NB4 (cell line): ENCODE data around the gene VAC14.

Experiments
- MYC ChIP-seq: IDR thresholded peaks from 2 replicates; pipeline ENCODE4 v1.6.1; 2011; ENCODE audit warnings: low read depth, low read length
- TF ChIP-seq, protein P1 (sequence below): IDR thresholded peaks from one replicate; pipeline ENCODE4 v1.5.1; 2012; ENCODE audit warnings: low read depth, low read length

DNA sequence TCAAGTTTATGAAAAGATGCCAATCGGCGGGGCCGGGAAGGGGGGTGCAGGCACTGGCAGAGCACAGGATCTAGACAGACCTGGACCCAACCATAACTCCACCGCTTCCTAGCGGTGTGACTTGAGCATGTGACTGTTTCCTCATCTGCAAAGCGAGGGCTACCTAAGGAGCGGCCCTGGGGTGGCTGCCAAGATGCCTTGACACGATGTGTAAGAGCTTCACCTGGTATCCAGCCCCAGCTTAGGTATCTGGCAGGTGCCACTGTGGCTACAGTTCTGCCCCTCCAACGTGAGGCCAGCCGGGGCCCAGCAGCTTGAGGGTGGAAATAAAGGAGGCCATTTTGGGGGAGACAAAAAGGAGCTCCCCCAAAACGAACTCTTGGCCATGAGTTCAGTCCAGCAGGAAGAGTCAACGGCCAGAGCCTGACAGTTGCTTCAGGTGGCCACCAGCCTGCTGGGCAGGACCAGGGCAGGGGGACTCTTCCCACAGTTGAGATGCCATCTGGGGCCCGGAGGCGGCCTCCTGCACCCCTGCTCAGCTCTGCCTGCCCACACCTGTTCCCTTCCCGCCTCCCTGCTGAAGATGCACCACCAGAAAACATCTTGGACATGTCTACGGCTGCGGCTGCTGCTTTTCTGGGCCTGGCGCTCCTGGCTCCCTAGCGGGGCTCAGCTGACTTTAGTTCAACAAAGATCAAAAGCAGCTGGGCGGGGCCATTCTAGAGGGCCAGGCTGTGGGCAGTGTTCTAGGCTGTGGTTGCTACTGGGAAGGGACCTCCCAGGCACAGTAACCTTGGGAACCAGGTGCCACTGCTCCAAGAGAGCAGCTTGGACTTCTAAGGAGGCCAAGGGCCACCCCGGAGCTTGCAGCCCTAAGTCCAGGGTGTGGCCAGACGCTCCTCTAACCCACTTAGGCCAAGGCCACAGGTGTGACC lies 111.7 kb downstream of the VAC14 start:
- TF ChIP-seq, protein P1, sequence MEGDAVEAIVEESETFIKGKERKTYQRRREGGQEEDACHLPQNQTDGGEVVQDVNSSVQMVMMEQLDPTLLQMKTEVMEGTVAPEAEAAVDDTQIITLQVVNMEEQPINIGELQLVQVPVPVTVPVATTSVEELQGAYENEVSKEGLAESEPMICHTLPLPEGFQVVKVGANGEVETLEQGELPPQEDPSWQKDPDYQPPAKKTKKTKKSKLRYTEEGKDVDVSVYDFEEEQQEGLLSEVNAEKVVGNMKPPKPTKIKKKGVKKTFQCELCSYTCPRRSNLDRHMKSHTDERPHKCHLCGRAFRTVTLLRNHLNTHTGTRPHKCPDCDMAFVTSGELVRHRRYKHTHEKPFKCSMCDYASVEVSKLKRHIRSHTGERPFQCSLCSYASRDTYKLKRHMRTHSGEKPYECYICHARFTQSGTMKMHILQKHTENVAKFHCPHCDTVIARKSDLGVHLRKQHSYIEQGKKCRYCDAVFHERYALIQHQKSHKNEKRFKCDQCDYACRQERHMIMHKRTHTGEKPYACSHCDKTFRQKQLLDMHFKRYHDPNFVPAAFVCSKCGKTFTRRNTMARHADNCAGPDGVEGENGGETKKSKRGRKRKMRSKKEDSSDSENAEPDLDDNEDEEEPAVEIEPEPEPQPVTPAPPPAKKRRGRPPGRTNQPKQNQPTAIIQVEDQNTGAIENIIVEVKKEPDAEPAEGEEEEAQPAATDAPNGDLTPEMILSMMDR: no peak
- no peak for TF ChIP-seq MYC
